CD4-positive, CD25-positive, alpha-beta regulatory T cell (primary cell): ENCODE measurements around the gene CERS6. TPM values are rescaled to one million over a fixed set of nuclear protein-coding genes. Genes with fewer than 3 reads are reported as not detected.

Experiments
- ATAC-seq, 2 donors: fragments of 150-1000 bp; cut with Tn5 transposase; one replicate each; pipeline ENCODE4 v1.10.0; 2021; ENCODE audit warnings: low read depth in 2 of 2, moderate number of reproducible peaks in 2 of 2, moderate library complexity in 1 of 2
- DNase-seq, 3 donors: peaks; one replicate each; pipeline versions ENCODE4 v3.0.0 to v3.0.0-alpha.2; 2012 to 2022; ENCODE audit warnings: mixed read lengths in 1 of 3
- H3K27ac ChIP-seq: one replicate; pipeline ENCODE4 v1.7.0; 2013; ENCODE audit warnings: mild to moderate bottlenecking, low read length; ENCODE audit not compliant: insufficient read depth, poor library complexity, severe bottlenecking
- H3K27me3 ChIP-seq: one replicate; pipeline ENCODE4 v1.7.0; 2013; ENCODE audit warnings: low read length; ENCODE audit not compliant: control insufficient read depth, insufficient read depth
- H3K36me3 ChIP-seq: one replicate; pipeline ENCODE4 v1.7.0; 2013; ENCODE audit warnings: mild to moderate bottlenecking, low read length, moderate library complexity; ENCODE audit not compliant: control insufficient read depth, insufficient read depth
- H3K4me1 ChIP-seq: 2 replicates; pipeline ENCODE4 v1.7.0; 2013; ENCODE audit warnings: mild to moderate bottlenecking, low read length; ENCODE audit not compliant: insufficient read depth, control insufficient read depth, poor library complexity, severe bottlenecking
- H3K4me3 ChIP-seq: one replicate; pipeline ENCODE4 v1.7.0; 2013; ENCODE audit warnings: low read depth, mild to moderate bottlenecking, low read length, moderate library complexity
- H3K9me3 ChIP-seq, 2 experiments: 1 replicate in 1 of 2; 2 replicates in 1 of 2; pipeline ENCODE4 v1.7.0; 2013; ENCODE audit warnings: low read length in 2 of 2, mild to moderate bottlenecking in 1 of 2, moderate library complexity in 1 of 2; ENCODE audit not compliant: control insufficient read depth in 2 of 2
- H3K27ac Mint-ChIP-seq, 3 donors: one replicate each; pipeline ENCODE4 v1.8.0; 2020 to 2022; ENCODE audit warnings: mild to moderate bottlenecking in 3 of 3, mixed read lengths in 3 of 3, moderate library complexity in 2 of 3
- H3K27me3 Mint-ChIP-seq: one replicate; pipeline ENCODE4 v1.8.0; 2022; ENCODE audit warnings: mild to moderate bottlenecking, mixed read lengths
- H3K36me3 Mint-ChIP-seq: one replicate; pipeline ENCODE4 v1.8.0; 2020; ENCODE audit warnings: mixed read lengths
- H3K4me1 Mint-ChIP-seq, 4 donors: one replicate each; pipeline ENCODE4 v1.8.0; 2020 to 2022; ENCODE audit warnings: mixed read lengths in 4 of 4, mild to moderate bottlenecking in 1 of 4
- H3K4me3 Mint-ChIP-seq, 4 donors: one replicate each; pipeline ENCODE4 v1.8.0; 2020 to 2022; ENCODE audit warnings: mild to moderate bottlenecking in 4 of 4, mixed read lengths in 4 of 4, moderate library complexity in 3 of 4
- H3K9me3 Mint-ChIP-seq, 7 donors: one replicate each; pipeline ENCODE4 v1.8.0; 2020 to 2022; ENCODE audit warnings: mixed read lengths in 7 of 7, mild to moderate bottlenecking in 3 of 7, moderate library complexity in 2 of 7
- polyA plus RNA-seq, 4 donors: library from polyadenylated mRNA; unstranded; fragments of 300-500 nt; fragmentation: Illumina TruSeq; gene quantifications; one replicate each; pipeline ENCODE4 v1.2.3, GENCODE V29; 2021
- total RNA-seq: library from RNA; stranded (reverse); gene quantifications from one replicate; pipeline ENCODE4 v1.2.3, GENCODE V29; 2022

The CERS6 gene
- total and polyA plus RNA-seq, 5 donors from 2014 or later, result 1.3 to 5.3 (median 3.6) TPM

DNA sequence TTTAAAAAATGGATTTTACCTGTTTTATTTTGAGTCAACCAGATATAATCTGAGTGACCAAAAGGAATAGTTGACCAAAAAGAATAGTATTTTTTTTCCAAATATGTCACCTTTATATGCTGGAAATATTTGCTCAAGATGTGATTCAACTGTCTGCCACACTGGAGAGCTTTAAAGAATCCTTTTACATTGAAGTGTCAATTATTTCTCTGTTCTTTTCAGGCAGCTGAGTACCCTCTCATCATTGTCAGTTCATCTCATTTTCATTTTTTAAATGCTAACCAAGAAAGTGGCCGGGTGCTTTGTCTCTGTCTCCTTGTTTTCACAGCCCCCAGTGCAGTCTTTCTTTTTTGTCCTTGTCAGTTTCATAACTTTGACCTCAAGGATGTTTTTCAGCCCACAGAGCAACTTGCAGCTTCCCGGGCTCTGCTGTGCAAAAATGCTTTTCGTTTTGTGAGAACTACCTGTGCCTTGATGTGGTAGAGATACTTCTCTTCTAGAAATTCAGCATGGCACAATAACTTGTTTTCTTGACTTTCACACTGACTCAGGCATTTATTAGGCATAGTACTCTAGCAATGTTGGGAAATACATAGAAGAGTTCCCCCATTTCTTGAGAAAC is 23.4 kb upstream of the CERS6 start:
- Histone ChIP-seq H3K36me3 (no peaks in the 10 kb centered on the region), H3K27me3 (no peaks in the 10 kb centered on the region), H3K9me3 (no peaks in the 10 kb centered on the region), H3K4me1 (peaks cover 9% of the 10 kb centered on the region), H3K27ac (no peak overlapping the region), H3K4me3 (peak overlapping the region; percentile 52)
- ATAC-seq, result peak in 1 of 2 donors; percentile 52
- Mint-ChIP-seq H3K27me3 (peaks cover 7% of the 10 kb centered on the region), H3K4me1 (peaks cover 6 to 21% (median 9%) of the 10 kb centered on the region in 4 donors), H3K4me3 (peak overlapping the region in 3 of 4 donors; percentile 22 to 65 (median 23)), H3K36me3 (no peaks in the 10 kb centered on the region), H3K27ac (peak overlapping the region in 2 of 3 donors; percentile 15 to 16), H3K9me3 (peaks cover 0 to 1% (median 0%) of the 10 kb centered on the region in 7 donors)
- DNase-seq, result peak in 2 of 3 donors; percentile 24 to 64

- Mint-ChIP-seq H3K4me1 (peaks cover 6 to 21% (median 9%) of the 10 kb centered on the region in 4 donors), H3K4me3 (peak overlapping the region in 1 of 4 donors; percentile 22), H3K9me3 (peaks cover 0 to 1% (median 0%) of the 10 kb centered on the region in 7 donors), H3K36me3 (no peaks in the 10 kb centered on the region), H3K27ac (no peak overlapping the region), H3K27me3 (peaks cover 7% of the 10 kb centered on the region)
- Histone ChIP-seq H3K4me1 (peaks cover 9% of the 10 kb centered on the region), H3K27me3 (no peaks in the 10 kb centered on the region), H3K9me3 (no peaks in the 10 kb centered on the region), H3K27ac (no peak overlapping the region), H3K4me3 (no peak overlapping the region), H3K36me3 (no peaks in the 10 kb centered on the region)
- no peak for ATAC-seq
- no peak for DNase-seq
Observed at GRCh38 chr2:168433527-168433926, 22.5 kb upstream of the CERS6 start.

GRCh38 chr2:168434146-168434545 is 21.9 kb upstream of the CERS6 start:
- H3K4me1 ChIP-seq, result peaks cover 9% of the 10 kb centered on the region
- DNase-seq (no peak), ATAC-seq (no peak)
- no peak overlapping the region for H3K27ac ChIP-seq
- Mint-ChIP-seq H3K27me3 (peaks cover 7% of the 10 kb centered on the region), H3K4me1 (peaks cover 6 to 22% (median 9%) of the 10 kb centered on the region in 4 donors), H3K4me3 (no peak overlapping the region), H3K27ac (no peak overlapping the region), H3K36me3 (no peaks in the 10 kb centered on the region), H3K9me3 (peaks cover 0 to 1% (median 0%) of the 10 kb centered on the region in 7 donors)
- H3K4me3 ChIP-seq, result no peak overlapping the region
- H3K36me3 ChIP-seq, result no peaks in the 10 kb centered on the region
- no peaks in the 10 kb centered on the region for H3K9me3 ChIP-seq
- H3K27me3 ChIP-seq, result no peaks in the 10 kb centered on the region

DNA sequence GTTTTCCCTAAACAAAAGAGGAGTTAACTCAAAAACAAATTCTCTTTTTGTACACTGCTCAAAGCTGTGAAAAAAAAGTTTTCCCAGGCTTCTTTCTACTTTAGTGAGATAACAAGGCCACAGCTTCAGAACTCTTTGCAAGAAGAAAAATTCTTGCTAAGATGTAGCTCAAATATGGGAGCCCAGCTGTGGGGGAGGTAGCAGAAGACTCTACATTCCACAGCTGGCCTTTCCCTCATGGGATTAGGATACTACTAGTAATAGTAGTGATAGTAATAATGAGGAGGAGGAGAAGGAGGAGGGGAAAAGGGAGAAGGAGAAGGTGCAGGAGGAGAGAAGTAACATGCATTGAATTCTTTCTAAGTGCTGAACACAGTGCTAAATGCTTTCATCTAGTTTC is 19.2 kb upstream of the CERS6 start:
- Histone ChIP-seq H3K27ac (no peak overlapping the region), H3K9me3 (no peaks in the 10 kb centered on the region), H3K4me3 (no peak overlapping the region), H3K36me3 (no peaks in the 10 kb centered on the region), H3K27me3 (no peaks in the 10 kb centered on the region), H3K4me1 (peaks cover 9% of the 10 kb centered on the region)
- Mint-ChIP-seq H3K36me3 (no peaks in the 10 kb centered on the region), H3K4me1 (peaks cover 0 to 26% (median 9%) of the 10 kb centered on the region in 4 donors), H3K9me3 (no peaks in the 10 kb centered on the region), H3K27ac (no peak overlapping the region), H3K4me3 (no peak overlapping the region), H3K27me3 (peaks cover 7% of the 10 kb centered on the region)
- no peak for DNase-seq
- no peak for ATAC-seq

GRCh38 chr2:168438553-168438952 is 17.5 kb upstream of the CERS6 start:
- H3K36me3 Mint-ChIP-seq, result no peaks in the 10 kb centered on the region
- H3K4me1 Mint-ChIP-seq, result peaks cover 0 to 10% (median 1%) of the 10 kb centered on the region in 4 donors
- H3K4me3 Mint-ChIP-seq, result no peak overlapping the region

GRCh38 chr2:168439536-168439935 is 16.5 kb upstream of the CERS6 start:
- Mint-ChIP-seq H3K36me3 (no peaks in the 10 kb centered on the region), H3K27ac (no peak overlapping the region), H3K27me3 (peaks cover 7% of the 10 kb centered on the region), H3K4me1 (peaks cover 0 to 9% (median 1%) of the 10 kb centered on the region in 4 donors), H3K4me3 (no peak overlapping the region), H3K9me3 (no peaks in the 10 kb centered on the region)
- no peaks in the 10 kb centered on the region for H3K9me3 ChIP-seq
- ATAC-seq (no peak), DNase-seq (no peak)
- peaks cover 4% of the 10 kb centered on the region for H3K27me3 ChIP-seq
- no peak overlapping the region for H3K27ac ChIP-seq
- H3K4me3 ChIP-seq, result no peak overlapping the region
- no peaks in the 10 kb centered on the region for H3K36me3 ChIP-seq
- H3K4me1 ChIP-seq, result no peaks in the 10 kb centered on the region

More at GRCh38 chr2:168438553-168438952, 17.5 kb upstream of the CERS6 start:
- DNase-seq, result no peak
- no peak overlapping the region for H3K4me3 ChIP-seq
- H3K9me3 ChIP-seq, result no peaks in the 10 kb centered on the region
- H3K4me1 ChIP-seq, result peaks cover under 1% of the 10 kb centered on the region
- no peak for ATAC-seq
- H3K27ac Mint-ChIP-seq, result no peak overlapping the region
- no peaks in the 10 kb centered on the region for H3K9me3 Mint-ChIP-seq
- peaks cover 7% of the 10 kb centered on the region for H3K27me3 Mint-ChIP-seq
- no peaks in the 10 kb centered on the region for H3K27me3 ChIP-seq
- H3K36me3 ChIP-seq, result no peaks in the 10 kb centered on the region
- no peak overlapping the region for H3K27ac ChIP-seq

GRCh38 chr2:168441214-168441872 is 14.7 kb upstream of the CERS6 start:
- Histone ChIP-seq H3K27ac (no peak overlapping the region), H3K4me1 (no peaks in the 10 kb centered on the region), H3K4me3 (no peak overlapping the region), H3K27me3 (peaks cover 5% of the 10 kb centered on the region), H3K36me3 (no peaks in the 10 kb centered on the region), H3K9me3 (no peaks in the 10 kb centered on the region)
- Mint-ChIP-seq H3K27ac (peak overlapping the region in 1 of 3 donors; percentile 3), H3K9me3 (peaks cover 0 to 8% (median 0%) of the 10 kb centered on the region in 7 donors), H3K4me3 (no peak overlapping the region), H3K27me3 (peaks cover 7% of the 10 kb centered on the region), H3K36me3 (no peaks in the 10 kb centered on the region), H3K4me1 (peaks cover 0 to 7% (median 1%) of the 10 kb centered on the region in 4 donors)
- DNase-seq (no peak), ATAC-seq (no peak)
